Measurements from ENCODE around the gene FBXO42.

- TF ChIP-seq MAZ (IDR thresholded peaks at IDR 0.05; ENCODE audit: borderline replicate concordance, low read depth, low read length) (no peak), PBX3 (IDR thresholded peaks at IDR 0.05) (no peak), CTCF (IDR thresholded peaks at IDR 0.05) (no peak), POLR2A (IDR thresholded peaks at IDR 0.05; ENCODE audit: low read length) (no peak), CHD2 (IDR thresholded peaks at IDR 0.05; ENCODE audit: low read length, partially characterized antibody) (no peak), RAD21 (conservative IDR thresholded peaks at IDR 0.05 in 1 of 2, IDR thresholded peaks at IDR 0.05 in 1 of 2) (no peak), CEBPB (IDR thresholded peaks at IDR 0.05) (no peak), MYC (IDR thresholded peaks at IDR 0.05; ENCODE audit: borderline replicate concordance, low read length) (no peak), RFX5 (IDR thresholded peaks at IDR 0.05) (no peak), BHLHE40 (IDR thresholded peaks at IDR 0.05; ENCODE audit: low read depth, low read length) (no peak), EP300 (IDR thresholded peaks at IDR 0.05) (no peak)
- TF ChIP-seq, protein P1, sequence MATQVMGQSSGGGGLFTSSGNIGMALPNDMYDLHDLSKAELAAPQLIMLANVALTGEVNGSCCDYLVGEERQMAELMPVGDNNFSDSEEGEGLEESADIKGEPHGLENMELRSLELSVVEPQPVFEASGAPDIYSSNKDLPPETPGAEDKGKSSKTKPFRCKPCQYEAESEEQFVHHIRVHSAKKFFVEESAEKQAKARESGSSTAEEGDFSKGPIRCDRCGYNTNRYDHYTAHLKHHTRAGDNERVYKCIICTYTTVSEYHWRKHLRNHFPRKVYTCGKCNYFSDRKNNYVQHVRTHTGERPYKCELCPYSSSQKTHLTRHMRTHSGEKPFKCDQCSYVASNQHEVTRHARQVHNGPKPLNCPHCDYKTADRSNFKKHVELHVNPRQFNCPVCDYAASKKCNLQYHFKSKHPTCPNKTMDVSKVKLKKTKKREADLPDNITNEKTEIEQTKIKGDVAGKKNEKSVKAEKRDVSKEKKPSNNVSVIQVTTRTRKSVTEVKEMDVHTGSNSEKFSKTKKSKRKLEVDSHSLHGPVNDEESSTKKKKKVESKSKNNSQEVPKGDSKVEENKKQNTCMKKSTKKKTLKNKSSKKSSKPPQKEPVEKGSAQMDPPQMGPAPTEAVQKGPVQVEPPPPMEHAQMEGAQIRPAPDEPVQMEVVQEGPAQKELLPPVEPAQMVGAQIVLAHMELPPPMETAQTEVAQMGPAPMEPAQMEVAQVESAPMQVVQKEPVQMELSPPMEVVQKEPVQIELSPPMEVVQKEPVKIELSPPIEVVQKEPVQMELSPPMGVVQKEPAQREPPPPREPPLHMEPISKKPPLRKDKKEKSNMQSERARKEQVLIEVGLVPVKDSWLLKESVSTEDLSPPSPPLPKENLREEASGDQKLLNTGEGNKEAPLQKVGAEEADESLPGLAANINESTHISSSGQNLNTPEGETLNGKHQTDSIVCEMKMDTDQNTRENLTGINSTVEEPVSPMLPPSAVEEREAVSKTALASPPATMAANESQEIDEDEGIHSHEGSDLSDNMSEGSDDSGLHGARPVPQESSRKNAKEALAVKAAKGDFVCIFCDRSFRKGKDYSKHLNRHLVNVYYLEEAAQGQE (IDR thresholded peaks at IDR 0.05) = no peak
These were observed 73.1 kb downstream of the FBXO42 start for GRCh38 chr1:16279186-16279585.
